ENCODE data around the gene TLX2. TPM values are rescaled to one million over a fixed set of nuclear protein-coding genes. Genes with fewer than 3 reads are reported as not detected.

Gene TLX2
- total and polyA plus RNA-seq, 2 of the 13 experiments (the other 11 are each of a cell fraction or from before 2014, with no cell fraction given) = 0.05 to 0.20 TPM

DNA sequence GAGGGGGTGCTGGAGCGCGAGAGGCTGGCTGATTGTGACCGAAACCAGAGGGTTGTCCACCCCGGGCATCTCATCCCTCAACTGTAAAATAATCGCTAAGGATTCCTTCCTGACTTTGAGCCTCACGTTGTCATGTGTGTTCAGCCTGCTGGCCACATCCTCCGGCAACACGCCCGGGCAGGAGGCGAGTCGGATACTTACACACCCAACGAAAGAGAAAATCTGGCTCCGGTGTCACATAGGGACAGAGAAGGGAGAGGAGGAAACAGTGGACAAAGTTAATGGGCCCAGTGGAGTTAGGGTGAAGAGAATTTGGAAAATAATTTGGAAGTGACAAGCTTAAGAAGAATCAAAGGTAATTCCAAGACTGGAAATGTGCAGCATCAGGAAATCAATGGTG lies 2.4 kb downstream of the TLX2 start (continued):
- TF ChIP-seq NR2C2 (CRISPR knock-in tag; IDR thresholded peaks at IDR 0.05; ENCODE audit: borderline replicate concordance) (no peak), CC2D1A (CRISPR knock-in tag; IDR thresholded peaks at IDR 0.05) (no peak)

DNA sequence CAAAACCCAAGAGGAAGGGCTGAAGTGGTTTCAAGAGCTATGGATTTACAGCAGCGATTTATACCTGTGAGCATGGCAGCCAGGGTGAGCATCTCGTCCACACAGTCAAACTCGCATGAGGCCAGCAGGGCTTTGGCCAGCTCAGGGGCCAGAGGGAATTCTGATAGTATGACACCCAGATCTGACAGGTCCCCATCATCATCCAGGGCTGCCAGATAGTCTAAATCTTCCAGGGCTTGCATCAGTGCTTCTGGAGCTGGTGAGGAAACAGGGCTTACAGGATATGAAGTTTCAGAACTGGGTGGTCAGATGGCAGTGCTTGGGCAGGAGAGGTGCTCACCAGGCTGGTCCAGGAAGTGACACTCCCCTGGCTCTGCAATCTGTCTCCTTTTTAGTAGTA lies 8.3 kb downstream of the TLX2 start:
- no TSS peak for BruUV-seq (replicated peaks)
- WGBS (ENCODE audit: low lambda C conversion rate) = no CpG with 5 or more reads among the region's 3 CpGs
- Histone ChIP-seq H3K4me3 (replicated peaks in 1 of 3; ENCODE audit: insufficient read depth in 1 of 3, low read depth in 2 of 3, low read length in 3 of 3) (no peak overlapping the region), H3K9me3 (ENCODE audit: low read length) (no peaks in the 10 kb centered on the region), H3K4me2 (ENCODE audit: low read depth, low read length) (no peak overlapping the region), H3K27me3 (ENCODE audit: control insufficient read depth in 1 of 2, insufficient read depth in 2 of 2, low read length in 2 of 2) (no peaks in the 10 kb centered on the region; a peak in 1 of 5 replicates), H3K36me3 (replicated peaks in 1 of 2; ENCODE audit: control insufficient read depth in 1 of 2, insufficient read depth in 2 of 2, low read length in 2 of 2) (peaks cover 28 to 50% of the 10 kb centered on the region in 2 experiments), H3K4me1 (ENCODE audit: insufficient read depth, low read length) (peaks cover 49% of the 10 kb centered on the region), H3K9ac (ENCODE audit: insufficient read depth, low read depth, low read length) (no peak overlapping the region), H2AFZ (ENCODE audit: low read length) (no peak overlapping the region), H3K27ac (ENCODE audit: extremely low read length, insufficient read depth, low read length) (no peak overlapping the region), H3K79me2 (ENCODE audit: insufficient read depth, low read length) (peaks cover 25% of the 10 kb centered on the region), H4K20me1 (ENCODE audit: insufficient read depth, low read length) (no peaks in the 10 kb centered on the region)
- DNase-seq (ENCODE audit: low spot score) (no peak), FAIRE-seq (no peak), ATAC-seq (no peak)
- intact Hi-C loops (cut with micrococcal nuclease; ENCODE audit: unreplicated experiment) = no loop called here
- CTCF ChIA-PET (ENCODE audit: low intra/inter-chr PET ratio, low total read pairs) = no interaction called here
- in situ Hi-C loops (cut with HindIII; ENCODE audit: extremely low pct_ligation_motif_present, low pct_unique_long_range_greater_than_20kb) = no loop called here
- POLR2A ChIA-PET = interaction anchor here (1.5 kb wide), 1 partner anchor 9 kb away, joined by 3 read pairs; no protein-coding TSS in a partner anchor
- TF ChIP-seq, protein P1, sequence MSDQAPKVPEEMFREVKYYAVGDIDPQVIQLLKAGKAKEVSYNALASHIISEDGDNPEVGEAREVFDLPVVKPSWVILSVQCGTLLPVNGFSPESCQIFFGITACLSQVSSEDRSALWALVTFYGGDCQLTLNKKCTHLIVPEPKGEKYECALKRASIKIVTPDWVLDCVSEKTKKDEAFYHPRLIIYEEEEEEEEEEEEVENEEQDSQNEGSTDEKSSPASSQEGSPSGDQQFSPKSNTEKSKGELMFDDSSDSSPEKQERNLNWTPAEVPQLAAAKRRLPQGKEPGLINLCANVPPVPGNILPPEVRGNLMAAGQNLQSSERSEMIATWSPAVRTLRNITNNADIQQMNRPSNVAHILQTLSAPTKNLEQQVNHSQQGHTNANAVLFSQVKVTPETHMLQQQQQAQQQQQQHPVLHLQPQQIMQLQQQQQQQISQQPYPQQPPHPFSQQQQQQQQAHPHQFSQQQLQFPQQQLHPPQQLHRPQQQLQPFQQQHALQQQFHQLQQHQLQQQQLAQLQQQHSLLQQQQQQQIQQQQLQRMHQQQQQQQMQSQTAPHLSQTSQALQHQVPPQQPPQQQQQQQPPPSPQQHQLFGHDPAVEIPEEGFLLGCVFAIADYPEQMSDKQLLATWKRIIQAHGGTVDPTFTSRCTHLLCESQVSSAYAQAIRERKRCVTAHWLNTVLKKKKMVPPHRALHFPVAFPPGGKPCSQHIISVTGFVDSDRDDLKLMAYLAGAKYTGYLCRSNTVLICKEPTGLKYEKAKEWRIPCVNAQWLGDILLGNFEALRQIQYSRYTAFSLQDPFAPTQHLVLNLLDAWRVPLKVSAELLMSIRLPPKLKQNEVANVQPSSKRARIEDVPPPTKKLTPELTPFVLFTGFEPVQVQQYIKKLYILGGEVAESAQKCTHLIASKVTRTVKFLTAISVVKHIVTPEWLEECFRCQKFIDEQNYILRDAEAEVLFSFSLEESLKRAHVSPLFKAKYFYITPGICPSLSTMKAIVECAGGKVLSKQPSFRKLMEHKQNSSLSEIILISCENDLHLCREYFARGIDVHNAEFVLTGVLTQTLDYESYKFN (CRISPR knock-in tag; conservative IDR thresholded peaks at IDR 0.05) = no peak
- TF ChIP-seq YY1 (IDR thresholded peaks at IDR 0.05; ENCODE audit: insufficient read depth, insufficient replicate concordance, low read depth, low read length) = no peak
- TF ChIP-seq MAZ (IDR thresholded peaks at IDR 0.05; ENCODE audit: borderline replicate concordance, low read depth, low read length) = no peak
- TF ChIP-seq MAZ (CRISPR knock-in tag; IDR thresholded peaks at IDR 0.05; ENCODE audit: low read depth) = no peak
- TF ChIP-seq, protein P2, sequence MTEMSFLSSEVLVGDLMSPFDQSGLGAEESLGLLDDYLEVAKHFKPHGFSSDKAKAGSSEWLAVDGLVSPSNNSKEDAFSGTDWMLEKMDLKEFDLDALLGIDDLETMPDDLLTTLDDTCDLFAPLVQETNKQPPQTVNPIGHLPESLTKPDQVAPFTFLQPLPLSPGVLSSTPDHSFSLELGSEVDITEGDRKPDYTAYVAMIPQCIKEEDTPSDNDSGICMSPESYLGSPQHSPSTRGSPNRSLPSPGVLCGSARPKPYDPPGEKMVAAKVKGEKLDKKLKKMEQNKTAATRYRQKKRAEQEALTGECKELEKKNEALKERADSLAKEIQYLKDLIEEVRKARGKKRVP (CRISPR knock-in tag; IDR thresholded peaks at IDR 0.05) = no peak
- TF ChIP-seq, protein P3, sequence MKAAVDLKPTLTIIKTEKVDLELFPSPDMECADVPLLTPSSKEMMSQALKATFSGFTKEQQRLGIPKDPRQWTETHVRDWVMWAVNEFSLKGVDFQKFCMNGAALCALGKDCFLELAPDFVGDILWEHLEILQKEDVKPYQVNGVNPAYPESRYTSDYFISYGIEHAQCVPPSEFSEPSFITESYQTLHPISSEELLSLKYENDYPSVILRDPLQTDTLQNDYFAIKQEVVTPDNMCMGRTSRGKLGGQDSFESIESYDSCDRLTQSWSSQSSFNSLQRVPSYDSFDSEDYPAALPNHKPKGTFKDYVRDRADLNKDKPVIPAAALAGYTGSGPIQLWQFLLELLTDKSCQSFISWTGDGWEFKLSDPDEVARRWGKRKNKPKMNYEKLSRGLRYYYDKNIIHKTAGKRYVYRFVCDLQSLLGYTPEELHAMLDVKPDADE (CRISPR knock-in tag; IDR thresholded peaks at IDR 0.05) = no peak
- TF ChIP-seq ZNF30 (CRISPR knock-in tag; IDR thresholded peaks at IDR 0.05) = no peak
- TF ChIP-seq ZNF256 (CRISPR knock-in tag; conservative IDR thresholded peaks at IDR 0.05) = no peak
- TF ChIP-seq, protein P4, sequence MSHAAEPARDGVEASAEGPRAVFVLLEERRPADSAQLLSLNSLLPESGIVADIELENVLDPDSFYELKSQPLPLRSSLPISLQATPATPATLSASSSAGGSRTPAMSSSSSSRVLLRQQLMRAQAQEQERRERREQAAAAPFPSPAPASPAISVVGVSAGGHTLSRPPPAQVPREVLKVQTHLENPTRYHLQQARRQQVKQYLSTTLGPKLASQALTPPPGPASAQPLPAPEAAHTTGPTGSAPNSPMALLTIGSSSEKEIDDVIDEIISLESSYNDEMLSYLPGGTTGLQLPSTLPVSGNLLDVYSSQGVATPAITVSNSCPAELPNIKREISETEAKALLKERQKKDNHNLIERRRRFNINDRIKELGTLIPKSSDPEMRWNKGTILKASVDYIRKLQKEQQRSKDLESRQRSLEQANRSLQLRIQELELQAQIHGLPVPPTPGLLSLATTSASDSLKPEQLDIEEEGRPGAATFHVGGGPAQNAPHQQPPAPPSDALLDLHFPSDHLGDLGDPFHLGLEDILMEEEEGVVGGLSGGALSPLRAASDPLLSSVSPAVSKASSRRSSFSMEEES (CRISPR knock-in tag; IDR thresholded peaks at IDR 0.05) = no peak
- TF ChIP-seq NFYB (CRISPR knock-in tag; IDR thresholded peaks at IDR 0.05) = no peak
- TF ChIP-seq YEATS4 (CRISPR knock-in tag; IDR thresholded peaks at IDR 0.05; ENCODE audit: borderline replicate concordance) = no peak
- no peak for TF ChIP-seq RCOR2 (CRISPR knock-in tag; IDR thresholded peaks at IDR 0.05)
- no peak for TF ChIP-seq ZNF788 (CRISPR knock-in tag; IDR thresholded peaks at IDR 0.05; ENCODE audit: borderline replicate concordance)

Measured in HepG2 (cell line).